A549 (cell line): ENCODE results near the gene CFI. TPM values are rescaled to one million over a fixed set of nuclear protein-coding genes. Genes with fewer than 3 reads are reported as not detected.

Experiments
- ATAC-seq, 2 experiments: fragments of 200-7000 bp in 1 of 2; fragments of >200 bp in 1 of 2; cut with Nextera tagmentation in 1 of 2; cut with Tn5 transposase in 1 of 2; 3 replicates each; pipeline versions ENCODE4 v1.8.0 to v1.9.1; 2018 to 2020; ENCODE audit warnings: mild to moderate bottlenecking in 1 of 2, moderate library complexity in 1 of 2
- CTCF ChIA-PET: fragments of 300-600 bp; sonication (Branson Sonifier 250); formaldehyde crosslinking; extraction: SDS; loops from one replicate; lab custom pipeline; 2021; ENCODE audit warnings: antibody characterized with exemption, inconsistent platforms; lab: Yijun Ruan, JAX
- POLR2A ChIA-PET: fragments of 350-600 bp; formaldehyde crosslinking; extraction: SDS; loops from one replicate; lab custom pipeline; 2021; ENCODE audit warnings: antibody characterized with exemption, inconsistent platforms; lab: Yijun Ruan, JAX
- DNase-seq, 2 experiments: peaks; one replicate each; pipeline versions ENCODE4 v3.0.0 to v3.0.0-alpha.2; 2011 to 2016; ENCODE audit warnings: low read depth in 1 of 2, low spot score in 1 of 2
- FAIRE-seq: peaks from 2 replicates; lab custom pipeline; 2011; peaks lifted over from hg19 to GRCh38; lab: Jason Lieb, UNC
- H3K27ac ChIP-seq, 2 experiments: fragments of >200 bp; sonication (Bioruptor Twin); formaldehyde crosslinking; 3 replicates each; pipeline ENCODE4 v1.5.1; 2016 to 2017
- H3K4me1 ChIP-seq: fragments of >200 bp; sonication (Bioruptor Twin); formaldehyde crosslinking; 3 replicates; pipeline ENCODE4 v1.6.1; 2016
- H3K4me2 ChIP-seq: fragments of >200 bp; sonication (Bioruptor Twin); formaldehyde crosslinking; 3 replicates; pipeline ENCODE4 v1.6.1; 2016
- H3K4me3 ChIP-seq: fragments of >200 bp; sonication (Bioruptor Twin); formaldehyde crosslinking; 3 replicates; pipeline ENCODE4 v1.5.1; 2016
- H3K9me3 ChIP-seq: fragments of >200 bp; sonication (Bioruptor Twin); formaldehyde crosslinking; 3 replicates; pipeline ENCODE4 v1.6.1; 2016
- ATOH8 ChIP-seq: fragments of 250-450 bp; sonication (Bioruptor Pico); IDR thresholded peaks from 2 replicates; pipeline ENCODE4 v1.5.0; 2020; ENCODE audit warnings: low read depth, mild to moderate bottlenecking, moderate library complexity
- CBX2 ChIP-seq: fragments of 200-600 bp; sonication (generic); IDR thresholded peaks from 2 replicates; pipeline ENCODE4 v1.6.1; 2016; ENCODE audit warnings: low read depth, mild to moderate bottlenecking, borderline replicate concordance
- CHD2 ChIP-seq: fragments of 150-350 bp; IDR thresholded peaks from 2 replicates; pipeline ENCODE4 v1.6.1; 2014; ENCODE audit warnings: low read length; ENCODE audit not compliant: partially characterized antibody
- CHD4 ChIP-seq: fragments of 200-600 bp; sonication (generic); IDR thresholded peaks from 2 replicates; pipeline ENCODE4 v1.6.1; 2016; ENCODE audit warnings: antibody characterized with exemption, mild to moderate bottlenecking, borderline replicate concordance
- CTCF ChIP-seq: fragments of >200 bp; sonication (Bioruptor Twin); formaldehyde crosslinking; IDR thresholded peaks from 3 replicates; pipeline ENCODE4 v1.5.1; 2016
- E2F6 ChIP-seq: IDR thresholded peaks from 2 replicates; pipeline ENCODE4 v1.6.1; 2012; ENCODE audit warnings: low read depth, borderline replicate concordance
- EHF ChIP-seq: fragments of 250-450 bp; sonication (Bioruptor Pico); IDR thresholded peaks from 2 replicates; pipeline ENCODE4 v1.5.0; 2020; ENCODE audit warnings: mild to moderate bottlenecking
- ELK1 ChIP-seq: fragments of 150-350 bp; IDR thresholded peaks from 2 replicates; pipeline ENCODE4 v1.6.1; 2014; ENCODE audit warnings: low read depth, mild to moderate bottlenecking, low read length
- EP300 ChIP-seq, 2 experiments: fragments of >200 bp; sonication (Bioruptor Twin); formaldehyde crosslinking; IDR thresholded peaks; 2 replicates in 1 of 2; 3 replicates in 1 of 2; pipeline ENCODE4 v1.6.1; 2016 to 2017
- ESRRA ChIP-seq: fragments of 150-350 bp; IDR thresholded peaks from 2 replicates; pipeline ENCODE4 v1.6.1; 2014; ENCODE audit warnings: mild to moderate bottlenecking, low read length, borderline replicate concordance
- GATA3 ChIP-seq: IDR thresholded peaks from 2 replicates; pipeline ENCODE4 v1.6.1; 2012; ENCODE audit warnings: borderline replicate concordance
- HEYL ChIP-seq: fragments of 250-450 bp; sonication (Bioruptor Pico); IDR thresholded peaks from 2 replicates; pipeline ENCODE4 v1.8.0; 2021; ENCODE audit warnings: mild to moderate bottlenecking, moderate library complexity
- HMGXB4 ChIP-seq: fragments of 250-450 bp; sonication (Bioruptor Pico); IDR thresholded peaks from 2 replicates; pipeline ENCODE4 v1.5.0; 2021; ENCODE audit warnings: mild to moderate bottlenecking, moderate library complexity, borderline replicate concordance
- HOXA7 ChIP-seq: fragments of 250-450 bp; sonication (Bioruptor Pico); IDR thresholded peaks from 2 replicates; pipeline ENCODE4 v1.5.0; 2020; ENCODE audit warnings: mild to moderate bottlenecking, moderate library complexity
- HOXB5 ChIP-seq: fragments of 250-450 bp; sonication (Bioruptor Pico); IDR thresholded peaks from 2 replicates; pipeline ENCODE4 v1.5.0; 2020; ENCODE audit warnings: mild to moderate bottlenecking, moderate library complexity
- JUNB ChIP-seq: fragments of >200 bp; sonication (Bioruptor Twin); formaldehyde crosslinking; IDR thresholded peaks from 2 replicates; pipeline ENCODE4 v1.6.1; 2016
- KDM5A ChIP-seq: fragments of 200-600 bp; sonication (generic); IDR thresholded peaks from 2 replicates; pipeline ENCODE4 v1.6.1; 2016; ENCODE audit warnings: antibody characterized with exemption, mild to moderate bottlenecking
- MAX ChIP-seq: IDR thresholded peaks from 2 replicates; pipeline ENCODE4 v1.6.1; 2012
- MAZ ChIP-seq: fragments of 150-350 bp; IDR thresholded peaks from 2 replicates; pipeline ENCODE4 v1.6.1; 2014; ENCODE audit warnings: antibody characterized with exemption, low read depth, low read length, borderline replicate concordance
- POLR2AphosphoS2 ChIP-seq: conservative IDR thresholded peaks from 2 replicates; pipeline ENCODE4 v1.6.1; 2012; ENCODE audit warnings: low read length, improper control_type of control experiment, inconsistent platforms
- RAD21 ChIP-seq, 2 experiments: fragments of >200 bp in 1 of 2; sonication (Bioruptor Twin) in 1 of 2; formaldehyde crosslinking in 1 of 2; IDR thresholded peaks in 1 of 2; conservative IDR thresholded peaks in 1 of 2; 2 replicates in 1 of 2; 3 replicates in 1 of 2; pipeline ENCODE4 v1.6.1; 2012 to 2018; ENCODE audit warnings: inconsistent platforms in 1 of 2
- SMC3 ChIP-seq: fragments of >200 bp; sonication (Bioruptor Twin); formaldehyde crosslinking; IDR thresholded peaks from 3 replicates; pipeline ENCODE4 v1.6.1; 2018; ENCODE audit warnings: inconsistent platforms
- SREBF2 ChIP-seq: fragments of 450-650 bp; IDR thresholded peaks from 2 replicates; pipeline ENCODE4 v1.6.1; 2014; ENCODE audit warnings: mild to moderate bottlenecking, moderate library complexity
- TFCP2L1 ChIP-seq: fragments of 250-450 bp; sonication (Bioruptor Pico); IDR thresholded peaks from 2 replicates; pipeline ENCODE4 v1.5.0; 2021; ENCODE audit warnings: mild to moderate bottlenecking
- ZFP36 ChIP-seq: fragments of 450-650 bp; IDR thresholded peaks from 2 replicates; pipeline ENCODE4 v1.6.1; 2014; ENCODE audit warnings: borderline replicate concordance; ENCODE audit not compliant: partially characterized antibody
- ZNF302 ChIP-seq: fragments of 250-450 bp; sonication (Bioruptor Pico); IDR thresholded peaks from 2 replicates; pipeline ENCODE4 v1.9.0; 2021; ENCODE audit warnings: inconsistent platforms, mild to moderate bottlenecking, moderate library complexity
- ZSCAN20 ChIP-seq: fragments of 250-450 bp; sonication (Bioruptor Pico); IDR thresholded peaks from 2 replicates; pipeline ENCODE4 v1.8.0; 2022; ENCODE audit warnings: mild to moderate bottlenecking, moderate library complexity
- WGBS: methylation state at CpG from one replicate; pipeline ENCODE4 v1.1.6; 2017; ENCODE audit errors: missing lambda C conversion rate; 5-methylcytosine and 5-hydroxymethylcytosine counted together
- polyA plus RNA-seq, 4 experiments: library from polyadenylated mRNA; depleted of rRNA in 3 of 4; stranded (reverse); fragments of >200 nt; fragmentation: RNase III in 1 of 4; extraction: RNeasy Plus Mini Kit Qiagen cat#74134 plus additional on column Dnase treatment in 1 of 4; gene quantifications; 2 replicates in 3 of 4; 3 replicates in 1 of 4; pipeline ENCODE4 v1.2.3, GENCODE V29; 2011 to 2017

CFI gene
- polyA plus RNA-seq, 2 of the 4 experiments (the other 2 are of a cell fraction), result 2.6 to 2.8 TPM

GRCh38 chr4:109760682-109761081 lies 41.1 kb downstream of the CFI start:
- Histone ChIP-seq H3K4me2 (no peak overlapping the region), H3K9me3 (no peaks in the 10 kb centered on the region), H3K4me3 (no peak overlapping the region), H3K4me1 (no peaks in the 10 kb centered on the region), H3K27ac (no peak overlapping the region)
- ChIA-PET CTCF (no interaction called here), POLR2A (no interaction called here)
- TF ChIP-seq SREBF2 (no peak), RAD21 (conservative IDR thresholded peaks at IDR 0.05 in 1 of 2, IDR thresholded peaks at IDR 0.05 in 1 of 2) (no peak), HOXB5 (no peak), HOXA7 (no peak), ATOH8 (no peak)
- DNase-seq (no peak), FAIRE-seq (no peak), ATAC-seq (no peak)
- 2% methylated on average over 2 of the region's 2 CpGs for WGBS

GRCh38 chr4:109755656-109756055 lies 46.1 kb downstream of the CFI start:
- CTCF ChIA-PET, result no interaction called here
- no peak overlapping the region for H3K4me3 ChIP-seq
- WGBS, result 32% methylated on average over 3 of the region's 3 CpGs

GRCh38 chr4:109754093-109754857 lies 47.5 kb downstream of the CFI start:
- Histone ChIP-seq H3K4me3 (no peak overlapping the region), H3K4me2 (no peak overlapping the region), H3K27ac (no peak overlapping the region), H3K9me3 (no peaks in the 10 kb centered on the region), H3K4me1 (no peaks in the 10 kb centered on the region)
- no peak for DNase-seq
- no peak for ATAC-seq
- ChIA-PET POLR2A (no interaction called here), CTCF (no interaction called here)
- TF ChIP-seq HOXB5, result no peak
- no peak for TF ChIP-seq POLR2AphosphoS2
- no peak for TF ChIP-seq CHD2
- no peak for TF ChIP-seq ZSCAN20 (CRISPR knock-in tag)
- TF ChIP-seq SMC3, result no peak
- TF ChIP-seq GATA3, result no peak
- no peak for TF ChIP-seq HEYL (CRISPR knock-in tag)
- TF ChIP-seq ELK1, result no peak
- no peak for TF ChIP-seq HOXA7
- no peak for TF ChIP-seq HMGXB4 (CRISPR knock-in tag)
- no peak for TF ChIP-seq CTCF
- TF ChIP-seq CBX2, result no peak
- no peak for TF ChIP-seq JUNB
- no peak for TF ChIP-seq EP300 (IDR thresholded peaks at IDR 0.05)
- no peak for TF ChIP-seq ZNF302 (CRISPR knock-in tag)
- no peak for TF ChIP-seq KDM5A
- no peak for TF ChIP-seq TFCP2L1
- TF ChIP-seq CHD4, result no peak
- no peak for TF ChIP-seq MAX
- no peak for TF ChIP-seq ZFP36
- 46% methylated on average over 7 of the region's 7 CpGs for WGBS
- no peak for FAIRE-seq

More at GRCh38 chr4:109755656-109756055, 46.1 kb downstream of the CFI start:
- FAIRE-seq (no peak), ATAC-seq (no peak), DNase-seq (no peak)
- Histone ChIP-seq H3K4me2 (no peak overlapping the region), H3K27ac (no peak overlapping the region), H3K9me3 (no peaks in the 10 kb centered on the region), H3K4me1 (no peaks in the 10 kb centered on the region)
- POLR2A ChIA-PET, result no interaction called here
- TF ChIP-seq E2F6, result no peak
- no peak for TF ChIP-seq ZNF302 (CRISPR knock-in tag)
- no peak for TF ChIP-seq MAZ
- no peak for TF ChIP-seq EHF (CRISPR knock-in tag)
- no peak for TF ChIP-seq ESRRA
- TF ChIP-seq RAD21 (conservative IDR thresholded peaks at IDR 0.05 in 1 of 2, IDR thresholded peaks at IDR 0.05 in 1 of 2), result no peak
- TF ChIP-seq SREBF2, result no peak
- no peak for TF ChIP-seq GATA3
- no peak for TF ChIP-seq ZFP36
- no peak for TF ChIP-seq SMC3
